Measurements from ENCODE around the gene MNX1.

DNA sequence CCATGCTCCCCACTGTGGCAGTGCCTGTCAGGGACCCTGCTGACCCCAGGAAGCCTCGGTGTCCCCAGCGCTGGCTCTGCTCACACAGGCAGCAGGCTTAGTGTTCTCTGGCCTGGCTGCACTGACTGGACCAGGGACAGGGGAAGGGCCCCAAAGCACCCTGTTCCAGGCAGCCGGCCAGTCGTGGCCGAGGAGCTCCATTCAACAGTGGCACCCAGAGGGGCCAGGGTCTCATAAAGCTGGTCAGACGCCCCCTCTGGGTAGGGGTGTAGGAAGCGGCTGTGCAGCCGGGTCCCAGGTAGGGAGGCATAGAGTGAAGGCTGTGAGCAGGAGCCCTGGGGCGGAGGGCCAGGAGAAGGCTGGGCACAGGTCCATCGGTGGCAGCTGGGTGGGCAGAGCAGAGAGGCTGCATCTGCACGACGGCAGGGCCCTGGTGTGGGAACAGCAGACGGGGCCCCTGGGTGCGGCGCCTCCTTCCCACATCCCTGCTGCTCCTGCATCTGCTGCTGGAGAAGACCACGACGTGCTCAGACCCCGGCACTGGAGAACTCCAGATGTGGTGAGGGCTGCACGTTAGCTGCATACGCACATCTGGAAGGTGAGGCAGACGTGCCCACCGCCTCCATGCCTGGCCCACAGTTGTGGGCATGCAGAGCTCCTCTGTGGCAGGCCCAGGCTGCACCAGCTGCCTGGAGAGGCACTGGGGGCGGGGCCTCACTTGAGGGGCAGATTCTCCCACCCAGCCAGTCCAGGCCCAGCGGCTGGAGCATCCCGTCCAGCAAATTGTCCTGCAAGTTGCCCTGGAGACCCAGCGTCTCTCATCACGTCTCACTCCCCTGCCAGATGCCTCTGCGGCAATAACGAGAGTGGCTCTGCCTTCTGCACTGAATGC lies 25.1 kb downstream of the MNX1 start:
- TF ChIP-seq, protein P1, sequence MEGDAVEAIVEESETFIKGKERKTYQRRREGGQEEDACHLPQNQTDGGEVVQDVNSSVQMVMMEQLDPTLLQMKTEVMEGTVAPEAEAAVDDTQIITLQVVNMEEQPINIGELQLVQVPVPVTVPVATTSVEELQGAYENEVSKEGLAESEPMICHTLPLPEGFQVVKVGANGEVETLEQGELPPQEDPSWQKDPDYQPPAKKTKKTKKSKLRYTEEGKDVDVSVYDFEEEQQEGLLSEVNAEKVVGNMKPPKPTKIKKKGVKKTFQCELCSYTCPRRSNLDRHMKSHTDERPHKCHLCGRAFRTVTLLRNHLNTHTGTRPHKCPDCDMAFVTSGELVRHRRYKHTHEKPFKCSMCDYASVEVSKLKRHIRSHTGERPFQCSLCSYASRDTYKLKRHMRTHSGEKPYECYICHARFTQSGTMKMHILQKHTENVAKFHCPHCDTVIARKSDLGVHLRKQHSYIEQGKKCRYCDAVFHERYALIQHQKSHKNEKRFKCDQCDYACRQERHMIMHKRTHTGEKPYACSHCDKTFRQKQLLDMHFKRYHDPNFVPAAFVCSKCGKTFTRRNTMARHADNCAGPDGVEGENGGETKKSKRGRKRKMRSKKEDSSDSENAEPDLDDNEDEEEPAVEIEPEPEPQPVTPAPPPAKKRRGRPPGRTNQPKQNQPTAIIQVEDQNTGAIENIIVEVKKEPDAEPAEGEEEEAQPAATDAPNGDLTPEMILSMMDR (IDR thresholded peaks at IDR 0.05), result no peak
- TF ChIP-seq POLR2AphosphoS5 (IDR thresholded peaks at IDR 0.05), result no peak
- no peak for TF ChIP-seq POLR2A (IDR thresholded peaks at IDR 0.05)
